ENCODE measurements around the gene LINS1. TPM values are rescaled to one million over a fixed set of nuclear protein-coding genes. Genes with fewer than 3 reads are reported as not detected.

Gene LINS1
- polyA plus RNA-seq, 2 of the 4 experiments (the other 2 are of a cell fraction) = 10.0 to 24.6 TPM

DNA sequence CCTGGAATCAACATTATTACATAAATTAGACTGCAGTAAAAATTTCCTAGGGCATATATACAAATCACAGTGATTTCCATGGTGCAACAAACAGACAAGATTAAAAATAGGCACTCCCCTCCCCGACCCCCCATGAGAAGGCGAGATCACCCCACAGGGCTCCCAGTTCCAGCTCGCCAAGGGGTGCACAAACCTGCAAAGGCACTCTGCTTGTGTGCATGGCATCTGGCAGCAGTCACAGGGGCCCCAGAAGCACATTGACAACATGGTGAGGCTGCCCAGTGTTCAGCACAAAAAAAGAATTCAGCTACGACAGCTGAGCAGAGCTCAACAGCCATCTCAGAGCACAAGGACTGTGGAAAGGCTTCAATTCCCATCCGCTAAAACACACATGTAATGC, 54.0 kb downstream of the LINS1 start (continued):
- TF ChIP-seq, protein P1, sequence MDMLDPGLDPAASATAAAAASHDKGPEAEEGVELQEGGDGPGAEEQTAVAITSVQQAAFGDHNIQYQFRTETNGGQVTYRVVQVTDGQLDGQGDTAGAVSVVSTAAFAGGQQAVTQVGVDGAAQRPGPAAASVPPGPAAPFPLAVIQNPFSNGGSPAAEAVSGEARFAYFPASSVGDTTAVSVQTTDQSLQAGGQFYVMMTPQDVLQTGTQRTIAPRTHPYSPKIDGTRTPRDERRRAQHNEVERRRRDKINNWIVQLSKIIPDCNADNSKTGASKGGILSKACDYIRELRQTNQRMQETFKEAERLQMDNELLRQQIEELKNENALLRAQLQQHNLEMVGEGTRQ (IDR thresholded peaks at IDR 0.05) = no peak

DNA sequence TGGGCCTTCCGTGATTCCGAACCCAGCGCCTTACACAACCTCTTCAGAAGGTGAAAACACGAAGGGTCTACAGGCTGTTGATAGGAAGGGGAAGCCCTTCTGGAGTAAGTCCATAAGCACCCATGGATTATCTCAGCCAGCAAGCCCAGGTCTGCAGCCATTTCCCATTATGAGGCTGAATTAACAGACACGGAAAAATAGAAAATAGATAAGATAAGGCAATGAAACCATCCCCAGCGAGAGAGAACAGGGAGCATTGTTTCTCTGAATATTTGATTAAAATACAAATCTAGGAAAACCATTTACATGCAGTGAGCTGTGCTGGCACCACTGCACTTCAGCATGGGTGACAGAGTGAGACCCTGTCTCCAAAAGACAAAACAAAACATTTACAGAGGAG, 57.0 kb downstream of the LINS1 start:
- CTCF ChIA-PET = no interaction called here
- TF ChIP-seq HOXB13 (CRISPR knock-in tag; IDR thresholded peaks at IDR 0.05; ENCODE audit: low read depth) (no peak), POLR2AphosphoS2 (conservative IDR thresholded peaks at IDR 0.05; ENCODE audit: low read length) (no peak), PHF8 (IDR thresholded peaks at IDR 0.05; ENCODE audit: borderline replicate concordance, low read depth) (no peak), HEYL (CRISPR knock-in tag; IDR thresholded peaks at IDR 0.05) (no peak), FOSL2 (IDR thresholded peaks at IDR 0.05) (no peak), FOSL2 (CRISPR knock-in tag; IDR thresholded peaks at IDR 0.05) (no peak), MAZ (IDR thresholded peaks at IDR 0.05; ENCODE audit: borderline replicate concordance, low read depth, low read length) (no peak), FOSB (CRISPR knock-in tag; IDR thresholded peaks at IDR 0.05) (no peak), RARB (CRISPR knock-in tag; IDR thresholded peaks at IDR 0.05) (no peak), EHF (CRISPR knock-in tag; IDR thresholded peaks at IDR 0.05) (no peak), HOXB5 (CRISPR knock-in tag; IDR thresholded peaks at IDR 0.05) (no peak), ZC3H11A (IDR thresholded peaks at IDR 0.05) (no peak), SMC3 (IDR thresholded peaks at IDR 0.05) (no peak)
- TF ChIP-seq, protein P2, sequence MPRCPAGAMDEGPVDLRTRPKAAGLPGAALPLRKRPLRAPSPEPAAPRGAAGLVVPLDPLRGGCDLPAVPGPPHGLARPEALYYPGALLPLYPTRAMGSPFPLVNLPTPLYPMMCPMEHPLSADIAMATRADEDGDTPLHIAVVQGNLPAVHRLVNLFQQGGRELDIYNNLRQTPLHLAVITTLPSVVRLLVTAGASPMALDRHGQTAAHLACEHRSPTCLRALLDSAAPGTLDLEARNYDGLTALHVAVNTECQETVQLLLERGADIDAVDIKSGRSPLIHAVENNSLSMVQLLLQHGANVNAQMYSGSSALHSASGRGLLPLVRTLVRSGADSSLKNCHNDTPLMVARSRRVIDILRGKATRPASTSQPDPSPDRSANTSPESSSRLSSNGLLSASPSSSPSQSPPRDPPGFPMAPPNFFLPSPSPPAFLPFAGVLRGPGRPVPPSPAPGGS (IDR thresholded peaks at IDR 0.05) = no peak
- TF ChIP-seq, protein P3, sequence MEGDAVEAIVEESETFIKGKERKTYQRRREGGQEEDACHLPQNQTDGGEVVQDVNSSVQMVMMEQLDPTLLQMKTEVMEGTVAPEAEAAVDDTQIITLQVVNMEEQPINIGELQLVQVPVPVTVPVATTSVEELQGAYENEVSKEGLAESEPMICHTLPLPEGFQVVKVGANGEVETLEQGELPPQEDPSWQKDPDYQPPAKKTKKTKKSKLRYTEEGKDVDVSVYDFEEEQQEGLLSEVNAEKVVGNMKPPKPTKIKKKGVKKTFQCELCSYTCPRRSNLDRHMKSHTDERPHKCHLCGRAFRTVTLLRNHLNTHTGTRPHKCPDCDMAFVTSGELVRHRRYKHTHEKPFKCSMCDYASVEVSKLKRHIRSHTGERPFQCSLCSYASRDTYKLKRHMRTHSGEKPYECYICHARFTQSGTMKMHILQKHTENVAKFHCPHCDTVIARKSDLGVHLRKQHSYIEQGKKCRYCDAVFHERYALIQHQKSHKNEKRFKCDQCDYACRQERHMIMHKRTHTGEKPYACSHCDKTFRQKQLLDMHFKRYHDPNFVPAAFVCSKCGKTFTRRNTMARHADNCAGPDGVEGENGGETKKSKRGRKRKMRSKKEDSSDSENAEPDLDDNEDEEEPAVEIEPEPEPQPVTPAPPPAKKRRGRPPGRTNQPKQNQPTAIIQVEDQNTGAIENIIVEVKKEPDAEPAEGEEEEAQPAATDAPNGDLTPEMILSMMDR (IDR thresholded peaks at IDR 0.05) = no peak
- 80% methylated on average over 6 of the region's 6 CpGs for WGBS (ENCODE audit: missing lambda C conversion rate)
- FAIRE-seq (no peak), DNase-seq (ENCODE audit: low read depth in 1 of 2, low spot score in 1 of 2) (no peak), ATAC-seq (no peak)
- H3K4me2 ChIP-seq = no peak overlapping the region
- no peak overlapping the region for H3K27ac ChIP-seq
- POLR2A ChIA-PET = no interaction called here
- H3K4me3 ChIP-seq = no peak overlapping the region
- no peaks in the 10 kb centered on the region for H3K4me1 ChIP-seq
- H3K9me3 ChIP-seq = no peaks in the 10 kb centered on the region

DNA sequence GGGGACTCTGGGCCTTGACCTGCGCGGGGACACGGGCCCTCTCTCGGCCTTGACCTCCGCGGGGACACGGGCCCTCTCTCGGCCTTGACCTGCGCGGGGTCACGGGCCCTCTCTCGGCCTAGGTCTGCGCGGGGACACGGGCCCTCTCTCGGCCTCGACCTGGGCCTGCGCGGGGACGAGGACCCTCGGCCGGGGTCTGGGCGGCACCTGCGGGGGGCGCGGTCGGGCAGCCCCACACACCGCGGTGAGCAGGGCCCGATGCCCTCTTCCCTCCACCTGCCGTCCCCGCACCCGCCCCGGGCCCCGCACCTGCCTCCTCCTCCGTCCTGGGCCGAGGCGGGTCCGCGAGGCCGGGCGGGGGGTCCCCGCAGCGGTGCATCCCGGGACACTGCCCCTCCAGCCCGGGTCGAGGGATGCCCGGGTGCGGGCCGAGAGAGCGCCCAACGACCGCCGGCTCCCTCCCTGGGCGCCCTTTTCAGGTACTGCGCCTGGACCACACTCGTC, 57.6 kb downstream of the LINS1 start:
- DNase-seq (ENCODE audit: low read depth in 1 of 2, low spot score in 1 of 2) = no peak
- Histone ChIP-seq H3K4me3 (no peak overlapping the region), H3K4me1 (no peaks in the 10 kb centered on the region), H3K9me3 (no peaks in the 10 kb centered on the region), H3K27ac (no peak overlapping the region), H3K4me2 (no peak overlapping the region)
- peak; percentile 32 to 47; a peak in 2 of 6 replicates for ATAC-seq
- no peak for FAIRE-seq
- TF ChIP-seq RCOR1 (IDR thresholded peaks at IDR 0.05; ENCODE audit: low read depth, low read length) (no peak), MYC (IDR thresholded peaks at IDR 0.05; ENCODE audit: borderline replicate concordance, low read length) (no peak), PHF8 (IDR thresholded peaks at IDR 0.05; ENCODE audit: borderline replicate concordance, low read depth) (no peak), JUN (IDR thresholded peaks at IDR 0.05) (no peak), POLR2A (IDR thresholded peaks at IDR 0.05; ENCODE audit: low read length) (no peak), RNF2 (IDR thresholded peaks at IDR 0.05; ENCODE audit: borderline replicate concordance, low read depth) (no peak), MAFK (IDR thresholded peaks at IDR 0.05; ENCODE audit: partially characterized antibody) (no peak), ZFP36 (IDR thresholded peaks at IDR 0.05; ENCODE audit: borderline replicate concordance, partially characterized antibody) (no peak)
- TF ChIP-seq, protein P4, sequence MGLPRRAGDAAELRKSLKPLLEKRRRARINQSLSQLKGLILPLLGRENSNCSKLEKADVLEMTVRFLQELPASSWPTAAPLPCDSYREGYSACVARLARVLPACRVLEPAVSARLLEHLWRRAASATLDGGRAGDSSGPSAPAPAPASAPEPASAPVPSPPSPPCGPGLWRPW (IDR thresholded peaks at IDR 0.05) = no peak
- TF ChIP-seq, protein P5, sequence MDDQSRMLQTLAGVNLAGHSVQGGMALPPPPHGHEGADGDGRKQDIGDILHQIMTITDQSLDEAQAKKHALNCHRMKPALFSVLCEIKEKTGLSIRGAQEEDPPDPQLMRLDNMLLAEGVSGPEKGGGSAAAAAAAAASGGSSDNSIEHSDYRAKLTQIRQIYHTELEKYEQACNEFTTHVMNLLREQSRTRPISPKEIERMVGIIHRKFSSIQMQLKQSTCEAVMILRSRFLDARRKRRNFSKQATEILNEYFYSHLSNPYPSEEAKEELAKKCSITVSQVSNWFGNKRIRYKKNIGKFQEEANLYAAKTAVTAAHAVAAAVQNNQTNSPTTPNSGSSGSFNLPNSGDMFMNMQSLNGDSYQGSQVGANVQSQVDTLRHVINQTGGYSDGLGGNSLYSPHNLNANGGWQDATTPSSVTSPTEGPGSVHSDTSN (IDR thresholded peaks at IDR 0.05) = no peak
- WGBS (ENCODE audit: missing lambda C conversion rate) = 75% methylated on average over 34 of the region's 57 CpGs
- ChIA-PET POLR2A (no interaction called here), CTCF (no interaction called here)
